GM19238 (cell line): ENCODE measurements around the gene ATP9A.
"Not testable (repeated sequence)": the region's sequence is repeated elsewhere in the genome, so short reads cannot be mapped to it uniquely, and the experiment has no call there.

Source experiments
- DNase-seq: peaks from one replicate; pipeline ENCODE4 v3.0.0; 2011; ENCODE audit warnings: low spot score; ENCODE audit not compliant: insufficient read length

Gene ATP9A

GRCh38 chr20:51660672-51661608, 107.2 kb downstream of the ATP9A start:
- DNase-seq: no peak

DNA sequence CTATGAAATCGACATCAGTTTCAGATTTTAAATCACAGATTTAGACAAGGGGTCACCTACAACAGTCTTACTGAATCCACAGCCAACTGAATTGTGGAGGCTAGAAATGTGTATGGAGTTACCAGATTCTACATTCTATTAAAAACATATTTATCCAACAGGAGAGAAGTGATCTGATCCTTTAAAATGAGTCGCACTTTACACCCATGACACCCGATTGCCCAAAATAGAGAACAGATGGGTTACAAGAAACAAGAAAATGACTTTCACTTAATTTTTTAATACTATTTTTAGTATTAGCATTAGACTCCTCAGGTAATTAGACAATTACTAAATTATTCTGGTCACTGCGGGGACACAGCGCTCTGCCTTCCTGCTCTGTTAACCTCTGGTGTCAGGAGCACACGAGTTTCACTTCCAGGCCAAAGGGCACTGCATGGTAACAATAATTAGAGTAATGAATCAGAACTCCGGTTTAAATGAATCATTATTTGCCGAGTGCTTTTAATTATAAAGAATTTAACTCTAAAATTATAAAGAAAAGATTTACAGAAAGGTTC, 108.6 kb downstream of the ATP9A start:
- DNase-seq: no peak

GRCh38 chr20:51656726-51657260, 111.4 kb downstream of the ATP9A start:
- no peak for DNase-seq

DNA sequence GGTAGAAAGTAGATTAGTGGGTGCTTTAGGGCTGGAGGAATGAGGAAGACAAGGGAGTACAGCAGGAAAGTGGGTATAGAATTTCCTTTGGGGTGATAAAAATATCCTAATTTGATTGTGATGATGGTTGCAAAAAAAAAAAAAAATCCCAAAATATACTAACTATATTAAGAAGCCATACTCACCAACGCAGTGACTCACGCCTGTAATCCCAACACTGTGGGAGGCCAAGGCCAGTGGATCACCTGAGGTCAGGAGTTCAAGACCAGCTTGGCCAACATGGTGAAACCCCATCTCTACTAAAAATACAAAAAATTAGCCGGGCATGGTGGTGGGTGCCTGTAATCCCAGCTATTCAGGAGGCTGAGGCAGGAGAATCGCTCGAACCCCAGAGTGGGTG, 112.1 kb downstream of the ATP9A start:
- not testable (repeated sequence) for DNase-seq

GRCh38 chr20:51654495-51654894, 113.7 kb downstream of the ATP9A start:
- DNase-seq: no peak

DNA sequence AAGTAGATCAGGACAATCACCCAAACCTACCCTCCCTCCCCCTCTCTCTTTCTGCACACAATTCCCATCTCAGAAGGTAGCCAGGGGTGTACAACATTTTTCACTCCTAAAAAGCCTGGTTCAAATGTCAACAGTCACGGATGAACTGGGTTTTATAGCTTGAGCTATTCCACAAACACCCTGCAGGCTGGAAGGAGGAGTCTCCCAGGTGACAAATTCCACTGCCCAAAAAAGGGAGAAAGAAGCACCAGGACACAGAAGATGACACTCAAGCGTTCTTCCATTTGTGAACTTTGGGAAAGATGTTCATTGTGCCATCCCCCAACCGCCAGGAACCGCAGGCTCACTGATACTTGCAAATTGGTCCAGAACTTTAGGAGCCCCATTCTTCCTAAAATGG, 114.1 kb downstream of the ATP9A start:
- DNase-seq: no peak

GRCh38 chr20:51653226-51653625, 115.0 kb downstream of the ATP9A start:
- no peak for DNase-seq

- DNase-seq: no peak
Measured at GRCh38 chr20:51651921-51652549, 116.2 kb downstream of the ATP9A start.

- no peak for DNase-seq
Measured at GRCh38 chr20:51650685-51651134, 117.5 kb downstream of the ATP9A start.

- no peak for DNase-seq
Measured at GRCh38 chr20:51648571-51648947, 119.6 kb downstream of the ATP9A start.

DNA sequence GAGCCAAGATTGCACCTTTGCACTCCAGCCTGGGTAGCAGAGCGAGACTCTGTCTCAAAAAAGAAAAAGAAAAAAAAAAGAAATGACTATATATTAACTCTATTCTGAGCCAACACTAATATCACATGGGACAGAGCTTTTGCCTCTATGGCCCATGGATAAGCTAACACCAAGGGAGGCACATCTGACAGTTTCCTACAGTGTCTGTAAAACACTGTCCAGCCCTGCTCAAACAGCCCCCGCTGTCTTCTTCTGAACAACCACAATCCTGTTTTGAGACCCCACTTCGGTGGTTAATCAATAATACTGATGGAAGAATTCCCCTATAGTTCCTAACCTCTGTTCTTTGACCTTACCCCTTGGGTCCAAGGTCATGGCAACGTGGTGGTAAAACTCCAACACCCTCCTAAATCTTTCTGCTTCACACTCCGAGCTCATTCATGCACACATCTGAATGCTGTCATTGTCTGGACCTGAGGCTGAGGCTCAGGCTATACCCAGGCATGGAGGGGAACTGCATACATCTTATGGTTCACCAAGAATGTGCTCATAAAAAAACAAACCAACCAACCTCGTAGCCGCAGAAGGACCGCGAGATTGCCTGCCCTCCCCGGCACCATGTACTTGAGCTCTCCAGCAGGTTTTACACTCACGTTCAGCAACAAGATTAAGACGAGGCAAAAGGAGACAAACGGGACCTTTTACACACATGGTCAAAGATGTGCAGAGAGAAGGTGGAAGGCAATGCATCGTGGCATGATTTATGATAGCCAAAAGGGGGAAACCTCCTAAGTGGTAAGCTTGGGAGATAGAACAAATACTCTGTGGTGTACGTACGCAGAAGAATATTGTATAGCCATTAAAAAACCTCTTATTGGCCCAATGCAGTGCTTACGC, 120.3 kb downstream of the ATP9A start:
- DNase-seq: no peak

DNA sequence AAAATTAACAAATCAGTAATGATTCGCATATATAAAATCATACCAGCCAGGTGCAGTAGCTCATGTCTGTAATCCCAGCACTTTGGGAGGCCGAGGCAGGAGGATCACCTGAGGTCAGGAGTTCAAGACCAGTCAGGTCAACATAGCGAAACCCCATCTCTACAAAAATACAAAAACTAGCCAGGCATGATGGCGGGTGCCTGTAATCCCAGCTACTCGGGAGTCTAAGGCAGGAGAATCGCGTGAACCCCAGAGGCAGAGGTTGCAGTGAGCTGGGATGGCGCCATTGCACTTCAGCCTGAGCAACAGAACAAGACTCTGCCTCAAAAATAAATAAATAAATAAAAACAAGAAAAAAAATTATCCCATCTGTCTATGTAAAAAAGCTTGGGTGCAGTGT, 124.4 kb downstream of the ATP9A start:
- DNase-seq: not testable (repeated sequence)

DNA sequence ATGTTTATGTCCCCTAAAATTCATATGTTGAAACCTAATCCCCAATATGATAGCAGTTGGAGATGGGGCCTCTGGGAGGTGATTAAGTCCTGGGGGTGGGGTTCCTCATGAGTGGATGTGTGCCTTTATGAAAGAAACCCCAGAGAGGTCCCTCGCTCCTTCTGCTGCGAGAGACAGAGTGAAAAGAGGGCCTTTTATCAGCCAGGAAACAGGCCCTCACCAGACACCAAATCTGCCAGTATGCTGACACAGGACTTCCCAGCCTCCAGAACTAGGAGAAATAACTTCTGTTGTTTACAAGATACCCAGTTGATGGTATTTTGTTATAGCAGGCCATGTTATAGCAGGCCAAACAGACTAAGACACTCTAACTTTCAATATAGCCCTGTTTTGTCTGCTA, 124.8 kb downstream of the ATP9A start:
- no peak for DNase-seq

GRCh38 chr20:51641866-51642265, 126.3 kb downstream of the ATP9A start:
- no peak for DNase-seq

GRCh38 chr20:51640743-51641142, 127.4 kb downstream of the ATP9A start:
- no peak for DNase-seq

DNA sequence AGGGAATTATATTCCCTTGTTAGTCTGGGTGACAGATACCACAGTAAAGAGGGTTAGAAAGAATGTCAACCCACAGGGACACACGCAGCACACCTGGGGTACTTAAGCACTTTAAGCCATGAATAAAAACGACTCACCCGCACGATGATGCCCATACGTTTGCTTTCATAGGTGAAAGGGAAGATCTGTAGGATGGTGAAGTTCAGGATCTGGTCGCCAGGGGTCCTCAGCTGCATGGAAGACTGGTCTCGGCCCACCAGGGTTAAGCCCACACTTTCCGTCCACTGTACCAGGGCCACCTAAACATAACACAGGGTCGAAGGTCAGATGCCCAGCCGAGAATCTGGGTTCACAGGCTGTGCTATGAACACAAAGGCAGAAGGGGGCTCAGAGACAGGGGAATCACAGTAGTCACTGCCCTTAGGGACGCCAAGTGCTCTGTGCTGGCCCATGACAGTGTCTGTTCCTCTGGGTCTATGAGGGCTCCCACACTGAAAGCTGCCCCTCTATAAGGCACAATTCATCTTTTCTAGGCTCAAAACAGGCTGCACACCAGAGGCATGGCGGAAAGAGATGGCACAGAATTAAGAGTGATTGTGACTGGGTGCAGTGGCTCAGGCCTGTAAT, 128.9 kb downstream of the ATP9A start:
- peak; percentile 35 for DNase-seq

- no peak for DNase-seq
Measured at GRCh38 chr20:51637241-51637640, 130.9 kb downstream of the ATP9A start.

- no peak for DNase-seq
Measured at GRCh38 chr20:51636123-51636522, 132.1 kb downstream of the ATP9A start.

- no peak for DNase-seq
Measured at GRCh38 chr20:51635680-51636079, 132.5 kb downstream of the ATP9A start.

GRCh38 chr20:51634877-51635276, 133.3 kb downstream of the ATP9A start:
- no peak for DNase-seq

- no peak for DNase-seq
Measured at GRCh38 chr20:51634257-51634656, 133.9 kb downstream of the ATP9A start.
